Panc1 (cell line): ENCODE data around the gene UROD. TPM values are rescaled to one million over a fixed set of nuclear protein-coding genes. Genes with fewer than 3 reads are reported as not detected.

Source experiments
- ATAC-seq: fragments of 200-7000 bp; cut with Tn5 transposase; 2 replicates; pipeline ENCODE4 v1.9.1; 2020; ENCODE audit warnings: mild to moderate bottlenecking, moderate library complexity
- BruUV-seq: library from RNA; stranded (reverse); fragments of 400-500 nt; replicated peaks from 2 replicates; lab custom pipeline; 2021; lab: Mats Ljungman, UMichigan
- CTCF ChIA-PET: fragments of 300-600 bp; sonication (Branson Sonifier 250); formaldehyde crosslinking; loops from one replicate; lab custom pipeline; 2022; ENCODE audit warnings: antibody characterized with exemption; lab: Charles Lee
- POLR2A ChIA-PET: fragments of 300-600 bp; sonication (Branson Sonifier 250); formaldehyde crosslinking; loops from one replicate; lab custom pipeline; 2022; ENCODE audit warnings: antibody characterized with exemption; lab: Charles Lee
- DNase-seq: peaks from one replicate; pipeline ENCODE4 v3.0.0-alpha.2; 2010; ENCODE audit warnings: low read depth, low spot score
- H3K27ac ChIP-seq: 2 replicates; pipeline ENCODE4 v1.5.1; 2011; ENCODE audit warnings: mild to moderate bottlenecking, low read length, inconsistent platforms
- H3K27me3 ChIP-seq: fragments of 200-500 bp; sonication (Bioruptor generic); 2 replicates; pipeline ENCODE4 v1.6.0; 2014; ENCODE audit warnings: low read length, inconsistent platforms; ENCODE audit not compliant: control insufficient read depth, insufficient read depth
- H3K36me3 ChIP-seq: fragments of 200-500 bp; sonication (Bioruptor generic); 2 replicates; pipeline ENCODE4 v1.5.1; 2014; ENCODE audit warnings: inconsistent platforms, mild to moderate bottlenecking, low read length, moderate library complexity; ENCODE audit not compliant: control insufficient read depth, insufficient read depth
- H3K4me1 ChIP-seq: 2 replicates; pipeline ENCODE4 v1.5.1; 2011; ENCODE audit warnings: inconsistent platforms, mild to moderate bottlenecking, low read length, moderate library complexity; ENCODE audit not compliant: control insufficient read depth, insufficient read depth
- H3K4me3 ChIP-seq, 2 experiments: 2 replicates each; pipeline ENCODE4 v1.5.1; 2011 to 2012; ENCODE audit warnings: low read depth in 2 of 2, low read length in 2 of 2, mild to moderate bottlenecking in 2 of 2, inconsistent platforms in 1 of 2, moderate library complexity in 1 of 2
- H3K9me3 ChIP-seq: fragments of 200-500 bp; sonication (Bioruptor generic); 2 replicates; pipeline ENCODE4 v1.5.1; 2014; ENCODE audit warnings: low read depth, mild to moderate bottlenecking, inconsistent platforms, low read length, moderate library complexity; ENCODE audit not compliant: control insufficient read depth, insufficient read depth
- POLR2AphosphoS5 ChIP-seq: IDR thresholded peaks from 2 replicates; pipeline ENCODE4 v1.6.1; 2012; ENCODE audit warnings: mild to moderate bottlenecking, low read depth, low read length, moderate library complexity
- SIN3A ChIP-seq: IDR thresholded peaks from 2 replicates; pipeline ENCODE4 v1.6.1; 2012; ENCODE audit warnings: low read depth, mild to moderate bottlenecking, low read length, moderate library complexity, borderline replicate concordance; ENCODE audit not compliant: insufficient read depth
- TCF7L2 ChIP-seq: IDR thresholded peaks from 2 replicates; pipeline ENCODE4 v1.6.1; 2011; ENCODE audit warnings: mild to moderate bottlenecking, low read depth, low read length, inconsistent platforms
- in situ Hi-C: cut with HindIII; loops from 2 replicates; pipeline ENCODE4 v1.10.0; 2016; ENCODE audit warnings: low sequenced_read_pairs, low pct_unique_long_range_greater_than_20kb
- intact Hi-C: fragments of 100-400 bp; cut with micrococcal nuclease; formaldehyde crosslinking; loops from one replicate; pipeline ENCODE4 v1.10.0; 2022; ENCODE audit not compliant: unreplicated experiment
- total RNA-seq: library from RNA; stranded (reverse); gene quantifications from one replicate; pipeline ENCODE4 v1.2.1, GENCODE V29; 2021; ENCODE audit not compliant: unreplicated experiment
- TF ChIP-seq, protein P1 (sequence below), 2 experiments: IDR thresholded peaks; 2 replicates each; pipeline ENCODE4 v1.6.1; 2011 to 2012; ENCODE audit warnings: low read depth in 2 of 2, control low read depth in 1 of 2, low read length in 1 of 2, mild to moderate bottlenecking in 1 of 2, moderate library complexity in 1 of 2; ENCODE audit not compliant: insufficient read depth in 1 of 2
- TF ChIP-seq, protein P2 (sequence below): fragments of 450-650 bp; IDR thresholded peaks from 2 replicates; pipeline ENCODE4 v1.5.1; 2017; ENCODE audit warnings: mild to moderate bottlenecking

Gene UROD
- total RNA-seq, 1 experiment from 2014 or later = 76.8 TPM

- ChIA-PET CTCF (interaction anchor here (0.5 to 1.4 kb wide), 3 partner anchors 291 to 479 kb away, joined by 3 to 6 read pairs (median 4); no protein-coding TSS in a partner anchor), POLR2A (interaction anchor here (0.6 kb wide), 1 partner anchor 24 kb away, joined by 3 read pairs; no protein-coding TSS in a partner anchor)
- peak overlapping the region; percentile 89 to 94 for H3K4me3 ChIP-seq
- TF ChIP-seq, protein P1, sequence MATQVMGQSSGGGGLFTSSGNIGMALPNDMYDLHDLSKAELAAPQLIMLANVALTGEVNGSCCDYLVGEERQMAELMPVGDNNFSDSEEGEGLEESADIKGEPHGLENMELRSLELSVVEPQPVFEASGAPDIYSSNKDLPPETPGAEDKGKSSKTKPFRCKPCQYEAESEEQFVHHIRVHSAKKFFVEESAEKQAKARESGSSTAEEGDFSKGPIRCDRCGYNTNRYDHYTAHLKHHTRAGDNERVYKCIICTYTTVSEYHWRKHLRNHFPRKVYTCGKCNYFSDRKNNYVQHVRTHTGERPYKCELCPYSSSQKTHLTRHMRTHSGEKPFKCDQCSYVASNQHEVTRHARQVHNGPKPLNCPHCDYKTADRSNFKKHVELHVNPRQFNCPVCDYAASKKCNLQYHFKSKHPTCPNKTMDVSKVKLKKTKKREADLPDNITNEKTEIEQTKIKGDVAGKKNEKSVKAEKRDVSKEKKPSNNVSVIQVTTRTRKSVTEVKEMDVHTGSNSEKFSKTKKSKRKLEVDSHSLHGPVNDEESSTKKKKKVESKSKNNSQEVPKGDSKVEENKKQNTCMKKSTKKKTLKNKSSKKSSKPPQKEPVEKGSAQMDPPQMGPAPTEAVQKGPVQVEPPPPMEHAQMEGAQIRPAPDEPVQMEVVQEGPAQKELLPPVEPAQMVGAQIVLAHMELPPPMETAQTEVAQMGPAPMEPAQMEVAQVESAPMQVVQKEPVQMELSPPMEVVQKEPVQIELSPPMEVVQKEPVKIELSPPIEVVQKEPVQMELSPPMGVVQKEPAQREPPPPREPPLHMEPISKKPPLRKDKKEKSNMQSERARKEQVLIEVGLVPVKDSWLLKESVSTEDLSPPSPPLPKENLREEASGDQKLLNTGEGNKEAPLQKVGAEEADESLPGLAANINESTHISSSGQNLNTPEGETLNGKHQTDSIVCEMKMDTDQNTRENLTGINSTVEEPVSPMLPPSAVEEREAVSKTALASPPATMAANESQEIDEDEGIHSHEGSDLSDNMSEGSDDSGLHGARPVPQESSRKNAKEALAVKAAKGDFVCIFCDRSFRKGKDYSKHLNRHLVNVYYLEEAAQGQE (IDR thresholded peaks at IDR 0.05; ENCODE audit: insufficient read depth in 1 of 2, low read depth in 2 of 2, low read length in 1 of 2) = no peak
- no peak for TF ChIP-seq TCF7L2
- no peak; the same call in 1 of the 2 replicates for TF ChIP-seq SIN3A
- TF ChIP-seq POLR2AphosphoS5 = no peak
- TF ChIP-seq, protein P2, sequence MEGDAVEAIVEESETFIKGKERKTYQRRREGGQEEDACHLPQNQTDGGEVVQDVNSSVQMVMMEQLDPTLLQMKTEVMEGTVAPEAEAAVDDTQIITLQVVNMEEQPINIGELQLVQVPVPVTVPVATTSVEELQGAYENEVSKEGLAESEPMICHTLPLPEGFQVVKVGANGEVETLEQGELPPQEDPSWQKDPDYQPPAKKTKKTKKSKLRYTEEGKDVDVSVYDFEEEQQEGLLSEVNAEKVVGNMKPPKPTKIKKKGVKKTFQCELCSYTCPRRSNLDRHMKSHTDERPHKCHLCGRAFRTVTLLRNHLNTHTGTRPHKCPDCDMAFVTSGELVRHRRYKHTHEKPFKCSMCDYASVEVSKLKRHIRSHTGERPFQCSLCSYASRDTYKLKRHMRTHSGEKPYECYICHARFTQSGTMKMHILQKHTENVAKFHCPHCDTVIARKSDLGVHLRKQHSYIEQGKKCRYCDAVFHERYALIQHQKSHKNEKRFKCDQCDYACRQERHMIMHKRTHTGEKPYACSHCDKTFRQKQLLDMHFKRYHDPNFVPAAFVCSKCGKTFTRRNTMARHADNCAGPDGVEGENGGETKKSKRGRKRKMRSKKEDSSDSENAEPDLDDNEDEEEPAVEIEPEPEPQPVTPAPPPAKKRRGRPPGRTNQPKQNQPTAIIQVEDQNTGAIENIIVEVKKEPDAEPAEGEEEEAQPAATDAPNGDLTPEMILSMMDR = no peak
- peak overlapping the region; percentile 80 for H3K27ac ChIP-seq
- no peaks in the 10 kb centered on the region; the same call in 1 of the 2 replicates for H3K36me3 ChIP-seq
- intact Hi-C loops = loop anchor here (1.0 to 10.0 kb wide), 4 partner anchors 175 to 480 kb away; partner anchors contain the start of genes TESK2 and ZSWIM5
- BruUV-seq = no TSS peak
- no peaks in the 10 kb centered on the region for H3K9me3 ChIP-seq
- peaks cover 17% of the 10 kb centered on the region for H3K4me1 ChIP-seq
- DNase-seq = no peak
- peak; percentile 40 for ATAC-seq
- H3K27me3 ChIP-seq = no peaks in the 10 kb centered on the region
- in situ Hi-C loops = no loop called here
Measured at GRCh38 chr1:45012639-45013278, 705 bp downstream of the UROD start.

DNA sequence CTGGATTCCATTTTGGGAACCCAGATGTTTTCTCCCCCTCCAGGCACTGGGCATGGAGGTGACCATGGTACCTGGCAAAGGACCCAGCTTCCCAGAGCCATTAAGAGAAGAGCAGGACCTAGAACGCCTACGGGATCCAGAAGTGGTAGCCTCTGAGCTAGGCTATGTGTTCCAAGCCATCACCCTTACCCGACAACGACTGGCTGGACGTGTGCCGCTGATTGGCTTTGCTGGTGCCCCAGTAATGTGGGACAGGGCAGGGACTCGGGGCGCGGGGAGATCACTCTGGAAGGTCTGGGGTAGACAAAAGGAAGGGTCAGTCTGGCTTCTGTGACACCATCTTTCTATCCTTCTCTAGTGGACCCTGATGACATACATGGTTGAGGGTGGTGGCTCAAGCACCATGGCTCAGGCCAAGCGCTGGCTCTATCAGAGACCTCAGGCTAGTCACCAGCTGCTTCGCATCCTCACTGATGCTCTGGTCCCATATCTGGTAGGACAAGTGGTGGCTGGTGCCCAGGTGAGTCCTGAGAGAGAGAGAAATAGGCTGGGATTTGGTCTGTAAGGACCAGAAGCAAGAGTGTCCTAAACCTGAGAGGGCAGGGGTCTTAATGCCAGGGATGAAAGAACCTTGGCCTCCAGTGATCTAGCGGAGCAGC is 1.6 kb downstream of the UROD start:
- intact Hi-C loops = loop anchor here (5.0 to 10.0 kb wide), 3 partner anchors 176 to 479 kb away; partner anchors contain the start of genes TESK2 and ZSWIM5
- no peaks in the 10 kb centered on the region for H3K27me3 ChIP-seq
- H3K36me3 ChIP-seq = no peaks in the 10 kb centered on the region; the same call in 1 of the 2 replicates
- ATAC-seq = no peak
- POLR2A ChIA-PET = no interaction called here
- no peak for TF ChIP-seq SIN3A
- no peak for TF ChIP-seq TCF7L2
- no peak for TF ChIP-seq POLR2AphosphoS5
- TF ChIP-seq, protein P2 = no peak
- TF ChIP-seq, protein P1 (IDR thresholded peaks at IDR 0.05; ENCODE audit: insufficient read depth in 1 of 2, low read depth in 2 of 2, low read length in 1 of 2) = no peak
- no peaks in the 10 kb centered on the region for H3K9me3 ChIP-seq
- H3K4me3 ChIP-seq = no peak overlapping the region
- in situ Hi-C loops = no loop called here
- CTCF ChIA-PET = interaction anchor here (0.6 to 1.8 kb wide), 5 partner anchors 287 to 478 kb away, joined by 3 to 9 read pairs (median 7); no protein-coding TSS in a partner anchor
- peaks cover 17% of the 10 kb centered on the region for H3K4me1 ChIP-seq
- BruUV-seq = no TSS peak
- no peak for DNase-seq
- H3K27ac ChIP-seq = peak overlapping the region; percentile 80; the same call in 1 of the 2 replicates
